GM12878 (cell line): ENCODE results near the gene NCBP2L. TPM values are rescaled to one million over a fixed set of nuclear protein-coding genes. Genes with fewer than 3 reads are reported as not detected.

Experiments
- ATAC-seq: fragments of 200-7000 bp; cut with Tn5 transposase; 3 replicates; pipeline ENCODE4 v1.9.1; 2020; ENCODE audit warnings: mild to moderate bottlenecking, moderate library complexity
- BruUV-seq: library from RNA; stranded (reverse); fragments of 400-500 nt; replicated peaks from 2 replicates; lab custom pipeline; 2021; lab: Mats Ljungman, UMichigan
- CTCF ChIA-PET: fragments of 300-600 bp; sonication (Branson Sonifier 250); formaldehyde crosslinking; extraction: SDS; loops from one replicate; lab custom pipeline; 2021; ENCODE audit warnings: inconsistent platforms; lab: Yijun Ruan, JAX
- POLR2A ChIA-PET: fragments of 350-600 bp; formaldehyde crosslinking; extraction: SDS; loops from one replicate; lab custom pipeline; 2021; ENCODE audit warnings: inconsistent platforms; lab: Charles Lee
- RAD21 ChIA-PET: fragments of 300-600 bp; sonication (Branson Sonifier 250); formaldehyde crosslinking; loops from one replicate; lab custom pipeline; 2023; ENCODE audit warnings: antibody characterized with exemption; ENCODE audit not compliant: unreplicated experiment; lab: Charles Lee
- SMC1A ChIA-PET: fragments of 300-600 bp; sonication (Branson Sonifier 250); formaldehyde crosslinking; loops from one replicate; lab custom pipeline; 2023; ENCODE audit not compliant: unreplicated experiment, uncharacterized antibody; lab: Charles Lee
- DNase-seq: peaks from one replicate; pipeline ENCODE4 v3.0.0-alpha.2; 2011; ENCODE audit warnings: low read depth, low spot score
- FAIRE-seq: peaks from 3 replicates; lab custom pipeline; 2011; peaks lifted over from hg19 to GRCh38; lab: Jason Lieb, UNC
- H2AFZ ChIP-seq: 2 replicates; pipeline ENCODE4 v1.6.0; 2011; ENCODE audit warnings: low read depth, low read length, control low read depth; ENCODE audit not compliant: control insufficient read depth
- H3K27ac ChIP-seq: 2 replicates; pipeline ENCODE4 v1.5.1; 2011; ENCODE audit warnings: control low read depth; ENCODE audit not compliant: control insufficient read depth, insufficient read depth
- H3K27me3 ChIP-seq, 2 experiments: replicated peaks in 1 of 2; 2 replicates each; pipeline versions ENCODE4 v1.6.0 to v1.6.1; 2011; ENCODE audit warnings: low read length in 1 of 2; ENCODE audit not compliant: control insufficient read depth in 2 of 2, insufficient read depth in 2 of 2
- H3K36me3 ChIP-seq, 2 experiments: 2 replicates each; pipeline ENCODE4 v1.5.1; 2011; ENCODE audit warnings: low read length in 1 of 2; ENCODE audit not compliant: control insufficient read depth in 2 of 2, insufficient read depth in 2 of 2
- H3K4me1 ChIP-seq: 2 replicates; pipeline ENCODE4 v1.6.1; 2011; ENCODE audit warnings: mild to moderate bottlenecking, low read length, moderate library complexity, mixed read lengths; ENCODE audit not compliant: control insufficient read depth, insufficient read depth
- H3K4me2 ChIP-seq: 2 replicates; pipeline ENCODE4 v1.6.0; 2011; ENCODE audit warnings: control low read depth; ENCODE audit not compliant: control insufficient read depth, insufficient read depth
- H3K4me3 ChIP-seq: fragments of 200-600 bp; sonication (generic); 2 replicates; pipeline ENCODE4 v1.5.1; 2016
- H3K79me2 ChIP-seq: 2 replicates; pipeline ENCODE4 v1.6.0; 2011; ENCODE audit warnings: low read length; ENCODE audit not compliant: control insufficient read depth, insufficient read depth
- H3K9ac ChIP-seq: 2 replicates; pipeline ENCODE4 v1.8.0; 2011; ENCODE audit warnings: low read length, control low read depth, mixed read lengths; ENCODE audit not compliant: control insufficient read depth, insufficient read depth
- H3K9me3 ChIP-seq: replicated peaks from 3 replicates; pipeline ENCODE4 v1.5.1; 2011; ENCODE audit warnings: mild to moderate bottlenecking, low read length; ENCODE audit not compliant: control insufficient read depth, insufficient read depth
- H4K20me1 ChIP-seq: 2 replicates; pipeline ENCODE4 v1.6.0; 2011; ENCODE audit not compliant: control insufficient read depth, insufficient read depth
- BCL11A ChIP-seq: IDR thresholded peaks from 2 replicates; pipeline ENCODE4 v1.6.1; 2011; ENCODE audit warnings: low read depth, low read length
- CTCF ChIP-seq, 3 experiments: IDR thresholded peaks in 2 of 3; conservative IDR thresholded peaks in 1 of 3; 2 replicates each; pipeline ENCODE4 v1.5.1; 2011; ENCODE audit warnings: low read depth in 3 of 3, low read length in 3 of 3, mild to moderate bottlenecking in 3 of 3, control low read depth in 2 of 3, moderate library complexity in 2 of 3, inconsistent platforms in 1 of 3, mixed read lengths in 1 of 3; ENCODE audit not compliant: control insufficient read depth in 2 of 3, insufficient read depth in 1 of 3; ENCODE audit errors: extremely low read depth in 1 of 3
- IRF4 ChIP-seq: IDR thresholded peaks from 2 replicates; pipeline ENCODE4 v1.6.1; 2011; ENCODE audit warnings: low read depth, low read length
- KLF5 ChIP-seq: fragments of 450-650 bp; IDR thresholded peaks from 2 replicates; pipeline ENCODE4 v1.6.1; 2014; ENCODE audit warnings: mild to moderate bottlenecking; ENCODE audit not compliant: partially characterized antibody
- MAX ChIP-seq: IDR thresholded peaks from 2 replicates; pipeline ENCODE4 v1.6.1; 2012; ENCODE audit warnings: low read depth, low read length, improper control_type of control experiment
- MLLT1 ChIP-seq: fragments of 450-650 bp; IDR thresholded peaks from 2 replicates; pipeline ENCODE4 v1.6.1; 2016; ENCODE audit warnings: mild to moderate bottlenecking
- MTA3 ChIP-seq: IDR thresholded peaks from 2 replicates; pipeline ENCODE4 v1.6.1; 2012; ENCODE audit warnings: low read length, inconsistent platforms, borderline replicate concordance
- MYC ChIP-seq: IDR thresholded peaks from 2 replicates; pipeline ENCODE4 v1.6.1; 2011; ENCODE audit warnings: mild to moderate bottlenecking, low read length, moderate library complexity, inconsistent platforms; ENCODE audit not compliant: insufficient read depth, insufficient replicate concordance, insufficient read length, severe bottlenecking
- NFIC ChIP-seq: IDR thresholded peaks from 2 replicates; pipeline ENCODE4 v1.6.1; 2012; ENCODE audit warnings: low read depth, mild to moderate bottlenecking, inconsistent platforms, low read length, moderate library complexity
- NFYA ChIP-seq: IDR thresholded peaks from 2 replicates; pipeline ENCODE4 v1.6.1; 2011; ENCODE audit warnings: low read depth, mild to moderate bottlenecking, low read length, improper control_type of control experiment, borderline replicate concordance
- NFYB ChIP-seq: IDR thresholded peaks from 2 replicates; pipeline ENCODE4 v1.6.1; 2011; ENCODE audit warnings: low read depth, mild to moderate bottlenecking, low read length, improper control_type of control experiment, moderate library complexity; ENCODE audit not compliant: insufficient read depth
- PAX5 ChIP-seq: IDR thresholded peaks from 2 replicates; pipeline ENCODE4 v1.6.1; 2011; ENCODE audit warnings: low read depth, low read length, borderline replicate concordance
- SMC3 ChIP-seq: IDR thresholded peaks from 2 replicates; pipeline ENCODE4 v1.6.1; 2011; ENCODE audit warnings: low read length, improper control_type of control experiment, borderline replicate concordance
- WGBS: methylation state at CpG from one replicate; pipeline ENCODE4 v1.1.6; 2016; ENCODE audit warnings: low lambda C conversion rate; ENCODE audit not compliant: insufficient replicate concordance, insufficient coverage; ENCODE audit errors: missing lambda C conversion rate; 5-methylcytosine and 5-hydroxymethylcytosine counted together
- in situ Hi-C: fragments of 300-500 bp; cut with MboI; formaldehyde crosslinking; loops from 9 replicates; pipeline ENCODE4 v1.14.3; 2018; ENCODE audit warnings: mixed read lengths
- intact Hi-C: fragments of 100-400 bp; cut with micrococcal nuclease; formaldehyde crosslinking; loops from one replicate; pipeline ENCODE4 v1.14.2; 2022; ENCODE audit not compliant: unreplicated experiment
- polyA plus RNA-seq, 11 experiments: library from polyadenylated mRNA; depleted of rRNA in 4 of 11; unstranded in 6 of 11; stranded (reverse) in 5 of 11; fragments of >200 nt; fragmentation: Nextera tagmentation in 4 of 11; fragmentation: Illumina TruSeq in 1 of 11; extraction: Ambion mirVana in 4 of 11; extraction: Trizol in 1 of 11; gene quantifications; 1 replicate in 1 of 11; 2 replicates in 10 of 11; pipeline versions ENCODE4 v1.2.1 to v1.2.3, GENCODE V29; 2011 to 2016; ENCODE audit warnings: inconsistent platforms in 2 of 11, missing spikeins in 2 of 11, low read depth in 1 of 11
- total RNA-seq, 4 experiments: library from RNA; depleted of rRNA in 3 of 4; stranded (reverse); fragments of >200 nt in 3 of 4; fragmentation: Illumina TruSeq in 1 of 4; extraction: Trizol in 1 of 4; gene quantifications; 2 replicates each; pipeline versions ENCODE4 v1.2.1 to v1.2.3, GENCODE V29; 2013 to 2021

NCBP2L gene
- total and polyA plus RNA-seq, 10 of the 15 experiments (the other 5 are each of a cell fraction or from before 2014, with no cell fraction given), result not detected

- no peak overlapping the region for H3K27ac ChIP-seq
- RAD21 ChIA-PET, result interaction anchor here (1.0 kb wide), 1 partner anchor 28 kb away, joined by 3 read pairs; the partner anchor contains the start of gene TSC22D3
- no peak for DNase-seq
- SMC1A ChIA-PET, result no interaction called here
- no peak for ATAC-seq
- no peak overlapping the region for H3K4me2 ChIP-seq
- H3K4me1 ChIP-seq, result no peaks in the 10 kb centered on the region
- no peaks in the 10 kb centered on the region for H3K9me3 ChIP-seq
- H4K20me1 ChIP-seq, result no peaks in the 10 kb centered on the region
- intact Hi-C loops, result no loop called here
- no peak overlapping the region for H3K9ac ChIP-seq
- FAIRE-seq, result no peak
- WGBS, result 22% methylated on average over 3 of the region's 3 CpGs
- POLR2A ChIA-PET, result no interaction called here
- in situ Hi-C loops, result no loop called here
- H2AFZ ChIP-seq, result no peak overlapping the region
- no TSS peak for BruUV-seq
- TF ChIP-seq SMC3 (no peak), NFIC (no peak), BCL11A (no peak), MLLT1 (no peak), NFYB (no peak), MYC (no peak), PAX5 (no peak), CTCF (IDR thresholded peaks at IDR 0.05 in 2 of 3, conservative IDR thresholded peaks at IDR 0.05 in 1 of 3; ENCODE audit: control insufficient read depth in 2 of 3, extremely low read depth in 1 of 3, insufficient read depth in 1 of 3, low read depth in 3 of 3, low read length in 3 of 3) (no peak), MTA3 (no peak), NFYA (no peak), MAX (no peak), IRF4 (no peak), KLF5 (no peak)
- TF ChIP-seq, all 136 proteins: peak for 0
- Histone ChIP-seq H3K36me3 (no peaks in the 10 kb centered on the region), H3K4me3 (no peak overlapping the region), H3K79me2 (no peaks in the 10 kb centered on the region), H3K27me3 (no peaks in the 10 kb centered on the region; a peak in 1 of 4 replicates)
- CTCF ChIA-PET, result interaction anchor here (1.3 to 1.5 kb wide), 2 partner anchors 18 to 29 kb away, joined by 3 to 4 read pairs; no protein-coding TSS in a partner anchor
Observed at GRCh38 chrX:107747596-107748161, 29.9 kb upstream of the NCBP2L start.
